B cell (primary cell): Measurements from ENCODE around the gene TAS1R2.

Source experiments
- EZH2 ChIP-seq: IDR thresholded peaks from 2 replicates; pipeline ENCODE4 v1.6.1; 2012; ENCODE audit warnings: borderline replicate concordance, low read depth, mild to moderate bottlenecking, moderate library complexity, low read length; ENCODE audit not compliant: insufficient read depth, poor library complexity, severe bottlenecking
- TF ChIP-seq, protein P1 (sequence below): fragments of 200-600 bp; IDR thresholded peaks from one replicate; pipeline ENCODE4 v1.8.0; 2022; ENCODE audit warnings: antibody characterized with exemption, mild to moderate bottlenecking

DNA sequence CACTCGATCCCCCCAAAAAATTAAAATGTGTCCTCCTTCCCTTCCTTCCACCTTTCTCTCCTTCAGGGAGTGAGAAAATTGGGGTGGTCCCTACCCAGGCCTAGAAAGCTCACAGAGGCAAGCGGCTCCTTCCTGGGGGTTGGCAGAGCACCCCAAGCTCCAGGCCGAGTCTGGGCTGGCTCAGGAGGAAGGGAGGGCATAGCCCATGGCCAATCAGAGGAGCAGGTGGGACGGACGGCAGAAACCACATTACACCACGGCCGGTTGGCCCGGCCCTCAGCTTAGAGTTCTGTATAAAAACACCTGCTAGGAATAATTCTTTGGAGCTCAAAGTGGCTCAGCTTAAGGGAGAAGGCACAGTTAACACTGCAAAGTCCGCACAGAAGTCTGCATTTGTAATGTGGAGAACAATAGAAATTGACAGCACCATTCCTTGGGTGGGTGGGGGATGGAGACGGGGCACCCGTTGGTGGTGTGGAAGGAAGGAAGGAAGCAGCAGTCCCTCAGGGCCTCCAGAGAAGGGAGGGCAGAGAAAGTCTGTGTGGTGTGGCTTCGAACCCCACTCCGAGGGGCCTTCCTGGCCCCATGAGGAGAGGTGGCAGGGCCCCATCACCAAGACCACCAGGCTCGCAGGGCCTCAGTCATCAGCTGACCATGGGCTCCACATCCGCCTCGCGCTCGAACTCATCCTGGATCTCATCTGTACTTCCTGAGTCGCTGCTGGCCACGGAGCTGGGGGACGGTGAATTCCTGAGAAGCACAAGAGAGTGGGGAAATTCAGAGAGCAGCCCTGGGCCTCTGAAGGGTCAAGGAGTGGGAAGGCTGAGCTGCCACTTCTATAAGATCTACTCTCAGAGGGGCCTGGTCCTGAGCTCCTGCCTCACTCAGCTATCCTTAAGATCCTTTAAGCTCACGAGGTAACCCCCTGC lies 48.7 kb upstream of the TAS1R2 start:
- TF ChIP-seq, protein P1, sequence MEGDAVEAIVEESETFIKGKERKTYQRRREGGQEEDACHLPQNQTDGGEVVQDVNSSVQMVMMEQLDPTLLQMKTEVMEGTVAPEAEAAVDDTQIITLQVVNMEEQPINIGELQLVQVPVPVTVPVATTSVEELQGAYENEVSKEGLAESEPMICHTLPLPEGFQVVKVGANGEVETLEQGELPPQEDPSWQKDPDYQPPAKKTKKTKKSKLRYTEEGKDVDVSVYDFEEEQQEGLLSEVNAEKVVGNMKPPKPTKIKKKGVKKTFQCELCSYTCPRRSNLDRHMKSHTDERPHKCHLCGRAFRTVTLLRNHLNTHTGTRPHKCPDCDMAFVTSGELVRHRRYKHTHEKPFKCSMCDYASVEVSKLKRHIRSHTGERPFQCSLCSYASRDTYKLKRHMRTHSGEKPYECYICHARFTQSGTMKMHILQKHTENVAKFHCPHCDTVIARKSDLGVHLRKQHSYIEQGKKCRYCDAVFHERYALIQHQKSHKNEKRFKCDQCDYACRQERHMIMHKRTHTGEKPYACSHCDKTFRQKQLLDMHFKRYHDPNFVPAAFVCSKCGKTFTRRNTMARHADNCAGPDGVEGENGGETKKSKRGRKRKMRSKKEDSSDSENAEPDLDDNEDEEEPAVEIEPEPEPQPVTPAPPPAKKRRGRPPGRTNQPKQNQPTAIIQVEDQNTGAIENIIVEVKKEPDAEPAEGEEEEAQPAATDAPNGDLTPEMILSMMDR = no peak
- TF ChIP-seq EZH2 = no peak
